Measurements from ENCODE around the gene PAPOLA. TPM values are rescaled to one million over a fixed set of nuclear protein-coding genes. Genes with fewer than 3 reads are reported as not detected.

Gene PAPOLA
- total RNA-seq, 2 experiments from 2014 or later = 99.3 to 197 TPM

DNA sequence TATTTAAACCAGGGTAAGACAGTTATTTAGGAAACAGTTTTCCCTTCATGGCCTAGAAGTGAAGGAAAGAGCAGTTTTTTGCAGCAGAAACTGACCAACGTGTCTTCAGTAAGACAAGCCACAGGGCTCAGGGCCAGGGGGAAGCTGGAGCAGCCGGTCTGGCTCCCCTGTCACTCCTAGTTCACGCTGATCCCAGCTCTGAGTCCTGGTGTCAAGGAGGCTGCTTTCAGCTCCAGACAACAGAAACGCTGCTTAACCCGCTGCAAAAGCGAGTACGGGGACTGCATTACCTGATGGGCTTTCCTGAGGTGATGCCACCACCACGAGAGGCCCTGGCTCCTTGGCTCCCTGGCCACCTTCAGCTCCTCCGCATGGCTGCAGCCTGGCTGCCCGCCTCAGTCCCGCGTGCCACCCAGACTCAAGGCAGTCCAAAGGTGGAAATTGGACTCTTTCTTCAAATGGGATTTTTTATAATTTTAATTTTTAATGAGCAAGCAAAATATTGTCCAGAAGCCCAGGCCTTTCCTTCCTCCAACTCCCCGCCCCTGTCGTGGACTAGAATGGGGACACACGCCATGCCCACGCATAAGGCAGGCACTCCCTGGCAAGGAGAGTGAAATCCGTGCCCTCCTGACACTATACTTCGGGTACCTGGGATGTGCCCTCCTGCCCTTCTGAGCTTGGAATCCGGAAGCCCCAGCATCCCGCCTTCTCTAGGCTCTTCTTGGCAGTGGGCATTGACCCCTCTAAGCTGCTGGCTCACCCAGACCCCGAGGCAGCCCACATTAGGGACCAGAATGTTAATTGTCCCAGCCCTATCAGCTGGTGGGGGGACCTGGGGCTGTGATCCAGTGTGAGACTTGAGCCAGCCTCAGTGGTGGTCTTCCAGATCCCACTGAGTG is 85.0 kb downstream of the PAPOLA start:
- H3K36me3 ChIP-seq (ENCODE audit: insufficient read depth, low read length) = no peaks in the 10 kb centered on the region
- H3K27ac ChIP-seq (ENCODE audit: low read depth, low read length, poor library complexity, severe bottlenecking) = no peak overlapping the region
- H4K20me1 ChIP-seq (ENCODE audit: insufficient read depth, low read length) = no peaks in the 10 kb centered on the region; the same call in 1 of the 2 replicates
- no peaks in the 10 kb centered on the region for H3K79me2 ChIP-seq (ENCODE audit: insufficient read depth, low read depth, low read length)
- TF ChIP-seq CTCF (conservative IDR thresholded peaks at IDR 0.05; ENCODE audit: low read length) (no peak), EZH2phosphoT487 (IDR thresholded peaks at IDR 0.05; ENCODE audit: borderline replicate concordance, low read depth, low read length) (no peak)
- no TSS peak for BruUV-seq (replicated peaks)
- ChIA-PET POLR2A (no interaction called here), CTCF (ENCODE audit: unreplicated experiment) (no interaction called here)
- intact Hi-C loops (cut with micrococcal nuclease; ENCODE audit: unreplicated experiment) = no loop called here
- no peaks in the 10 kb centered on the region for H3K9me3 ChIP-seq (ENCODE audit: low read length)
- no peaks in the 10 kb centered on the region for H3K9me2 ChIP-seq (ENCODE audit: insufficient read depth, low read length)
- DNase-seq (ENCODE audit: low spot score) = no peak
- H3K4me3 ChIP-seq (ENCODE audit: low read depth, low read length, poor library complexity, severe bottlenecking) = no peak overlapping the region
- no peaks in the 10 kb centered on the region for H3K4me1 ChIP-seq (ENCODE audit: insufficient read depth, low read length, poor library complexity, severe bottlenecking)
- H2AFZ ChIP-seq (ENCODE audit: low read length) = no peak overlapping the region
- H3K4me2 ChIP-seq (ENCODE audit: low read length) = no peak overlapping the region

DNA sequence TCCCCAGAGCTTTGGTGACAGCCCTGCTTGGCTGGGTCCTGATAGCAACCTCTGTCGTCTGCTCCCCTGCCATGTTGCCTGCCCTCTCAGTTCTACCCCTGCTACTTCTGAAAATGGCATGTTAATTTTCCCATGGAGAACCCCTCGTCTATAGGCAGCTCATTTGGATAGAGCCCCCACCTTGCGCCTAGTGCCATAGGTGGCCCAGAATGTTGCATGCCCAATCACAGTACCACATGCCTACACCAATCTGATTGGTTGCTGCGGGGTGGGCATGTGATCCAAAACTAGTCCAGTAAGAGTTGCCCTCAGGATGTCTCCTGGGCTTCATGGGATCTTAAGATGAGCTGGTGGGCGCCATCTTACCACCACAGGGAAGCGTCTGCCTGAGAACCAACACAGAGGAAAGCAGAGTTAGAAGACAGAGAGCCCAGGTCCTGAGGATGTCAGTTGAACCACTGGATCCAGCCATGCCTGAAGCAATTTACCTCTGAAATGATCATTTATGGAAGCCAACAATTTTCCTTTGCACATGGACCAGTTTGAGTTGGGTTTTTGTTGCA is 85.7 kb downstream of the PAPOLA start:
- intact Hi-C loops (cut with micrococcal nuclease; ENCODE audit: unreplicated experiment) = no loop called here

More for the DNA sequence above, 85.7 kb downstream of the PAPOLA start:
- H3K27ac ChIP-seq (ENCODE audit: low read depth, low read length, poor library complexity, severe bottlenecking) = no peak overlapping the region
- H2AFZ ChIP-seq (ENCODE audit: low read length) = no peak overlapping the region
- BruUV-seq (replicated peaks) = no TSS peak
- no peaks in the 10 kb centered on the region for H3K4me1 ChIP-seq (ENCODE audit: insufficient read depth, low read length, poor library complexity, severe bottlenecking)
- no peaks in the 10 kb centered on the region for H4K20me1 ChIP-seq (ENCODE audit: insufficient read depth, low read length)
- no peaks in the 10 kb centered on the region for H3K79me2 ChIP-seq (ENCODE audit: insufficient read depth, low read depth, low read length)
- no peak overlapping the region for H3K4me3 ChIP-seq (ENCODE audit: low read depth, low read length, poor library complexity, severe bottlenecking)
- H3K9me3 ChIP-seq (ENCODE audit: low read length) = no peaks in the 10 kb centered on the region
- TF ChIP-seq CTCF (conservative IDR thresholded peaks at IDR 0.05; ENCODE audit: low read length) (no peak), EZH2phosphoT487 (IDR thresholded peaks at IDR 0.05; ENCODE audit: borderline replicate concordance, low read depth, low read length) (no peak)
- H3K36me3 ChIP-seq (ENCODE audit: insufficient read depth, low read length) = no peaks in the 10 kb centered on the region
- POLR2A ChIA-PET = interaction anchor here (1.5 kb wide), 1 partner anchor 12 kb away, joined by 3 read pairs; no protein-coding TSS in a partner anchor
- no peak overlapping the region for H3K4me2 ChIP-seq (ENCODE audit: low read length)
- H3K9me2 ChIP-seq (ENCODE audit: insufficient read depth, low read length) = no peaks in the 10 kb centered on the region
- CTCF ChIA-PET (ENCODE audit: unreplicated experiment) = no interaction called here
- DNase-seq (ENCODE audit: low spot score) = no peak
